Smooth muscle cell (in vitro differentiated cells): ENCODE measurements around the gene RBP2. TPM values are rescaled to one million over a fixed set of nuclear protein-coding genes. Genes with fewer than 3 reads are reported as not detected.

ENCODE experiments used
- DNase-seq: peaks from one replicate; lab custom pipeline; 2025; ENCODE audit not compliant: unreplicated experiment; lab: John Stamatoyannopoulos, UW
- H2AFZ ChIP-seq: fragments of 200-600 bp; sonication (generic); 2 replicates; pipeline ENCODE4 v1.6.0; 2016; ENCODE audit warnings: antibody characterized with exemption, low read depth, mild to moderate bottlenecking
- H3F3A ChIP-seq: fragments of 200-600 bp; sonication (generic); 2 replicates; pipeline ENCODE4 v1.6.0; 2017; ENCODE audit warnings: antibody characterized with exemption, low read depth
- H3K27ac ChIP-seq: fragments of 200-600 bp; sonication (generic); 2 replicates; pipeline ENCODE4 v1.5.1; 2016; ENCODE audit warnings: low read depth, mild to moderate bottlenecking
- H3K27me3 ChIP-seq: fragments of 200-600 bp; sonication (generic); 2 replicates; pipeline ENCODE4 v1.6.1; 2016; ENCODE audit warnings: low read depth, mild to moderate bottlenecking
- H3K36me3 ChIP-seq: fragments of 200-600 bp; sonication (generic); 2 replicates; pipeline ENCODE4 v1.5.1; 2016; ENCODE audit warnings: low read depth
- H3K4me1 ChIP-seq: fragments of 200-600 bp; sonication (generic); 2 replicates; pipeline ENCODE4 v1.5.1; 2016; ENCODE audit warnings: low read depth
- H3K4me2 ChIP-seq: fragments of 200-600 bp; sonication (generic); 2 replicates; pipeline ENCODE4 v1.6.0; 2016; ENCODE audit warnings: mild to moderate bottlenecking
- H3K4me3 ChIP-seq: fragments of 200-600 bp; sonication (generic); 2 replicates; pipeline ENCODE4 v1.5.1; 2016; ENCODE audit warnings: mild to moderate bottlenecking
- H3K79me2 ChIP-seq: fragments of 200-600 bp; sonication (generic); 2 replicates; pipeline ENCODE4 v1.6.0; 2016; ENCODE audit warnings: low read depth, mild to moderate bottlenecking
- H3K9ac ChIP-seq: fragments of 200-600 bp; sonication (generic); 2 replicates; pipeline ENCODE4 v1.6.0; 2016; ENCODE audit warnings: low read depth
- H3K9me3 ChIP-seq: fragments of 200-600 bp; sonication (generic); replicated peaks from 2 replicates; pipeline ENCODE4 v1.5.1; 2016; ENCODE audit warnings: low read depth
- H4K20me1 ChIP-seq: fragments of 200-600 bp; sonication (generic); 2 replicates; pipeline ENCODE4 v1.6.0; 2016; ENCODE audit warnings: low read depth
- WGBS: methylation state at CpG from one replicate; pipeline ENCODE4 v1.1.7; 2016; ENCODE audit warnings: low lambda C conversion rate; 5-methylcytosine and 5-hydroxymethylcytosine counted together
- polyA plus RNA-seq: library from polyadenylated mRNA; unstranded; fragments of >200 nt; fragmentation: Nextera tagmentation; extraction: Ambion mirVana; gene quantifications from 2 replicates; pipeline ENCODE4 v1.2.1, GENCODE V29; 2016
- total RNA-seq: library from RNA; depleted of rRNA; stranded (reverse); fragments of >200 nt; gene quantifications from 2 replicates; pipeline ENCODE4 v1.2.3, GENCODE V29; 2014
- TF ChIP-seq, protein P1 (sequence below): fragments of 200-600 bp; sonication (generic); IDR thresholded peaks from 2 replicates; pipeline ENCODE4 v1.5.1; 2017; ENCODE audit warnings: borderline replicate concordance, mild to moderate bottlenecking, antibody characterized with exemption; ENCODE audit not compliant: insufficient read depth, poor library complexity, severe bottlenecking

RBP2 gene
- total and polyA plus RNA-seq, 2 experiments from 2014 or later: not detected

DNA sequence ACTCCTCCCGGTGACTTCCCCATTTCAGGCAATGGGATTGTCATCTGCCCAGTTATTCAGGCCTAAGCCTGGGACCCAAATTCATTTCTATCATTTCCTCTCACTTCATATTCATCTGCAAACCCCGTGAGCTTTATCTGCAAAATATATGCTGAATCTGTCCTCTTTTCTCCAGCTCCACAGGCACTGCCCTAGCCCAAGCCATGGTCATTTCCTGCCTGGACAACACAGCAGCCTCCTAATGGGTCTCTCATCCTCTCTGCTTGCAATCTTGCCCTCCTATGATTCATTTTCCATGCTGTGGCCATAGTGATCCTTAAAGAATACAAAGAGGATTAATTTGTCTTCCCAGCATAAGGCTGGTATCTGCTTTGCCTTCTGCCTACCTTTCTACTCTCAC is 6.1 kb downstream of the RBP2 start:
- H3K4me3 ChIP-seq: no peak overlapping the region
- H3F3A ChIP-seq: no peaks in the 10 kb centered on the region
- no peak overlapping the region for H3K4me2 ChIP-seq
- no peaks in the 10 kb centered on the region for H3K36me3 ChIP-seq
- no peak overlapping the region for H3K9ac ChIP-seq
- no peak overlapping the region for H2AFZ ChIP-seq
- no peaks in the 10 kb centered on the region for H3K27me3 ChIP-seq
- no peak overlapping the region for H3K27ac ChIP-seq
- DNase-seq: no peak
- no peaks in the 10 kb centered on the region for H3K79me2 ChIP-seq
- TF ChIP-seq, protein P1, sequence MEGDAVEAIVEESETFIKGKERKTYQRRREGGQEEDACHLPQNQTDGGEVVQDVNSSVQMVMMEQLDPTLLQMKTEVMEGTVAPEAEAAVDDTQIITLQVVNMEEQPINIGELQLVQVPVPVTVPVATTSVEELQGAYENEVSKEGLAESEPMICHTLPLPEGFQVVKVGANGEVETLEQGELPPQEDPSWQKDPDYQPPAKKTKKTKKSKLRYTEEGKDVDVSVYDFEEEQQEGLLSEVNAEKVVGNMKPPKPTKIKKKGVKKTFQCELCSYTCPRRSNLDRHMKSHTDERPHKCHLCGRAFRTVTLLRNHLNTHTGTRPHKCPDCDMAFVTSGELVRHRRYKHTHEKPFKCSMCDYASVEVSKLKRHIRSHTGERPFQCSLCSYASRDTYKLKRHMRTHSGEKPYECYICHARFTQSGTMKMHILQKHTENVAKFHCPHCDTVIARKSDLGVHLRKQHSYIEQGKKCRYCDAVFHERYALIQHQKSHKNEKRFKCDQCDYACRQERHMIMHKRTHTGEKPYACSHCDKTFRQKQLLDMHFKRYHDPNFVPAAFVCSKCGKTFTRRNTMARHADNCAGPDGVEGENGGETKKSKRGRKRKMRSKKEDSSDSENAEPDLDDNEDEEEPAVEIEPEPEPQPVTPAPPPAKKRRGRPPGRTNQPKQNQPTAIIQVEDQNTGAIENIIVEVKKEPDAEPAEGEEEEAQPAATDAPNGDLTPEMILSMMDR: no peak
- WGBS: 90% methylated on average over 2 of the region's 2 CpGs
- no peaks in the 10 kb centered on the region for H4K20me1 ChIP-seq
- no peaks in the 10 kb centered on the region for H3K4me1 ChIP-seq
- no peaks in the 10 kb centered on the region for H3K9me3 ChIP-seq

DNA sequence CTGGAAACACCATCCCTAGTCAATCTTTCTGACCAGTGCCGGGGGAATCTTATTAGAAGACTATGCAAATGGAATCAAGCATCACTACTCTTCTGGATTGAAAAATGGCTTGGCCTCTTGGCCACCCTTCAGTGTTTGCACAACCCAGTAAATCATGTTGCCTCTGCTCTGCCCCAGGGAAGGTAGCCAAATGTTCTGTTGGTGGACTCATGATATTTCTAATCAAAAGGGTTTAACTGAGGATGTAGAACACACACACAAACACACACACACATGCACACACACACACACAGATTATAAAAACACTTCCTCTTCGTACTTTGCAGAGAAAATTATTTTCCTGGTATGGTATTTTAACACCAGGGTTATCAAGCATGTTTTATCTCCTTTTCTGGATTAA is 7.9 kb downstream of the RBP2 start:
- Histone ChIP-seq H4K20me1 (no peaks in the 10 kb centered on the region), H3K9me3 (no peaks in the 10 kb centered on the region), H3K36me3 (no peaks in the 10 kb centered on the region), H2AFZ (no peak overlapping the region), H3K27me3 (no peaks in the 10 kb centered on the region), H3K9ac (no peak overlapping the region), H3F3A (no peaks in the 10 kb centered on the region), H3K4me1 (no peaks in the 10 kb centered on the region), H3K79me2 (no peaks in the 10 kb centered on the region), H3K4me3 (no peak overlapping the region), H3K4me2 (no peak overlapping the region), H3K27ac (no peak overlapping the region)
- TF ChIP-seq, protein P1: no peak
- WGBS: 91% methylated on average over 2 of the region's 2 CpGs
- DNase-seq: no peak

DNA sequence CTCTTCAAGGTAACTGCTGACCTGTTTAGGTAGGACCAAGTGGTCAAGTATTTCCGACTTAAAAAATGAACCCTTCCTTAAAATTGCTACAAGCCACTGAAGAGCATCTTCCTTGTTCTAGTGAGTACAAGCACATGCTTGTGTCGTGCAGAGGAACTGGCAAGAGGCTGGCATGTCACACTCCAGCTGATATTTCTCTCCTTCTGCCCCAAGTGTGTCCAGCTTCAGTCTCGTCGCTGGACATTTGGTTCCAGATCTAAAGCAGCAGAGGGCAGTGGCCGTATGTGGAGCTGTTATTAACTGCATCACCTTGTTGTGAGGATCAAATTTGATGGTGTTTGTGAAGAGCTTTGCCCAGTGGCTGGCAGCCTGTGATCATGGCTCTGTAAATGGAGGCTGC is 10.0 kb downstream of the RBP2 start:
- Histone ChIP-seq H3K9ac (no peak overlapping the region), H2AFZ (no peak overlapping the region), H3K4me2 (no peak overlapping the region), H3K36me3 (no peaks in the 10 kb centered on the region), H3K79me2 (no peaks in the 10 kb centered on the region), H3K4me3 (no peak overlapping the region), H3F3A (no peaks in the 10 kb centered on the region), H3K9me3 (no peaks in the 10 kb centered on the region), H4K20me1 (no peaks in the 10 kb centered on the region), H3K27me3 (no peaks in the 10 kb centered on the region), H3K4me1 (no peaks in the 10 kb centered on the region), H3K27ac (no peak overlapping the region)
- TF ChIP-seq, protein P1: no peak
- WGBS: 93% methylated on average over 5 of the region's 5 CpGs
- no peak for DNase-seq

DNA sequence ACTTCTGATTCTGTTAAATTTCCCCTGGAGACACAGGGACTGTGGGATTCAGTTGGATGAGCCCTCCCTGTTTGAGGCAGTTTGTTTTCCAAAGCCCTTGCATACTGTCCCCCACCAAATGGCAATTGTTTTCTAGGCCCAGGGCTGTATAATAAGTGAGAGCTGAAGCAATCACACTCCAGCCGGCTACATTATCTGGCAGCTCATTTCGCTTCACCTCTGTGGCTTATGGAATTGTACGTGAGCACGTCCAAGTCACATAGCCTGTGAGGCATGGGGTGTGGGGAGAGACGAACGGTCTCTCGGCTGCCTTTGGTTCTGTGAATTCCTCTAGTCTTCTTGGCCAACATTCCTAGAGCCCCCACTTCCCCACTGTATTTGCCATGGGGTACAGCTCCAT is 10.7 kb downstream of the RBP2 start:
- Histone ChIP-seq H3K27me3 (no peaks in the 10 kb centered on the region), H3F3A (no peaks in the 10 kb centered on the region), H3K9ac (no peak overlapping the region), H3K9me3 (no peaks in the 10 kb centered on the region), H3K79me2 (no peaks in the 10 kb centered on the region), H3K4me1 (no peaks in the 10 kb centered on the region), H3K4me2 (no peak overlapping the region), H3K36me3 (no peaks in the 10 kb centered on the region), H4K20me1 (no peaks in the 10 kb centered on the region), H2AFZ (no peak overlapping the region), H3K27ac (no peak overlapping the region), H3K4me3 (no peak overlapping the region)
- 94% methylated on average over 7 of the region's 7 CpGs for WGBS
- no peak for DNase-seq
- TF ChIP-seq, protein P1: no peak
